ENCODE results near the gene TOMM70. TPM values are rescaled to one million over a fixed set of nuclear protein-coding genes. Genes with fewer than 3 reads are reported as not detected.

The TOMM70 gene
- total and polyA plus RNA-seq, 2 donors (not counting 3 experiments of a cell fraction or from before 2014, with no cell fraction given), result 7.6 to 32.3 TPM

DNA sequence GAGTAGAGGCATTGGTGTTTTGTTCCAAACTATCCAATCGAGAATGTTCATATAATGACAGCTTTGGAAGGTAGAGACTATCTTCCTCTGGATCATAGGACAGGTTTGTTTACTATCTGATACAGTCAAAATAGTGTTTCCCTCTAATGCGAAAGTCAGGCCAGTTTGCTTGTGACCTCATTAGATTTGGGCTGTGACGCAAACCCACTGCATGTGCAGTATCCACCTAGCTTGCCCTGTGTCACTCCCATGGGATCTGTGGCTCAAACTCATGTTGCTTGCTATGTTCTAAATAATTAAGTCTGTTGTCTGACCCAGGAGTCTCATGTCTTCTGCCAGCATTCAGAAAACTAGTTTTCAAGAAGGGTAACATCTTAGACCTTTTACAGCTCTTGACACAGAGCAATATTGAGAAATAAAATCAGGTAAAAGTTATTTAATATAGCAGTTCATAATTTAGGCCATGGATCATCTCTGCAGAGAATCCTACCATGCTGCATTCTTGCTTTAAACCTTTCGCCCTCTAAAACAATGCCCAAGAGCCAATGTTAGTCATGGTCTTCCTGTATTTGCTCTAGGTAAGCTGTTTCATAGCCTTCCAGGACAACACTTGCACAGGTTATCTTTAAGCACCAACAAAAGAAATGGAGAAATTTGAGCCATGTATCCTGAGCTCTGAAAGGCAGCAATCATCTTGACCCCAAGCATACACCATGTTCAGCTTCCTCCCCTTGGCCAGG is 40.0 kb downstream of the TOMM70 start:
- H2AFZ ChIP-seq (ENCODE audit: low read depth, low read length), result no peak overlapping the region
- H3K4me2 ChIP-seq (ENCODE audit: insufficient read depth, low read length), result no peak overlapping the region
- no peaks in the 10 kb centered on the region for H4K20me1 ChIP-seq (replicated peaks; ENCODE audit: control insufficient read depth, extremely low read depth, insufficient read depth, low read length)
- no peaks in the 10 kb centered on the region for H3K9me3 ChIP-seq (replicated peaks; ENCODE audit: control insufficient read depth, insufficient read depth, low read length)
- H3K9ac ChIP-seq (replicated peaks; ENCODE audit: extremely low read depth, insufficient read depth, low read length), result no peak overlapping the region
- no peak for FAIRE-seq
- intact Hi-C loops (cut with micrococcal nuclease) (no loop called here), dilution Hi-C loops (cut with MboI; ENCODE audit: extremely low pct_ligation_motif_present, low sequenced_read_pairs) (no loop called here)
- no peak overlapping the region for H3K4me3 ChIP-seq (replicated peaks in 1 of 3; ENCODE audit: insufficient read depth in 1 of 3, low read depth in 1 of 3, low read length in 3 of 3)
- H3K9me1 ChIP-seq (replicated peaks; ENCODE audit: control insufficient read depth, extremely low read depth, insufficient read depth, low read length), result no peaks in the 10 kb centered on the region
- no peak for DNase-seq (ENCODE audit: low read depth, low spot score)
- no peaks in the 10 kb centered on the region for H3K27me3 ChIP-seq (ENCODE audit: control insufficient read depth in 2 of 2, insufficient read depth in 2 of 2, low read length in 2 of 2)
- no peak for TF ChIP-seq FOS (IDR thresholded peaks at IDR 0.05; ENCODE audit: borderline replicate concordance, insufficient read depth, low read length)
- no peak for TF ChIP-seq POLR2A (IDR thresholded peaks at IDR 0.05; ENCODE audit: low read depth, low read length)
- no peak for TF ChIP-seq GATA2 (IDR thresholded peaks at IDR 0.05; ENCODE audit: insufficient read depth, insufficient read length, low read depth, low read length)
- TF ChIP-seq POLR2AphosphoS5 (IDR thresholded peaks at IDR 0.05; ENCODE audit: insufficient read depth, low read depth, low read length), result no peak
- no peak for TF ChIP-seq MYC (IDR thresholded peaks at IDR 0.05; ENCODE audit: low read depth, low read length)
- no peak for TF ChIP-seq JUN (IDR thresholded peaks at IDR 0.05; ENCODE audit: borderline replicate concordance, insufficient read depth, insufficient read length, low read depth)
- TF ChIP-seq EZH2 (IDR thresholded peaks at IDR 0.05; ENCODE audit: borderline replicate concordance, low read depth, low read length, severe bottlenecking), result no peak
- no peak for TF ChIP-seq CTCF (IDR thresholded peaks at IDR 0.05; ENCODE audit: extremely low read depth in 1 of 2, insufficient read depth in 1 of 2, low read depth in 1 of 2, low read length in 2 of 2)
- TF ChIP-seq MAX (IDR thresholded peaks at IDR 0.05; ENCODE audit: insufficient read depth, insufficient read length), result no peak
- H3K79me2 ChIP-seq (ENCODE audit: control insufficient read depth, insufficient read depth, low read length), result no peaks in the 10 kb centered on the region
- no TSS peak for BruUV-seq (replicated peaks)
- peaks cover 3 to 5% of the 10 kb centered on the region in 2 experiments for H3K36me3 ChIP-seq (ENCODE audit: control insufficient read depth in 2 of 2, extremely low read depth in 1 of 2, insufficient read depth in 2 of 2, low read length in 2 of 2)
- no peak overlapping the region for H3K27ac ChIP-seq (ENCODE audit: insufficient read depth, low read depth, low read length)
- no peaks in the 10 kb centered on the region for H3K4me1 ChIP-seq (ENCODE audit: control insufficient read depth, extremely low read depth, insufficient read depth, low read length)
- ChIA-PET CTCF (interaction anchor here (1.4 to 2.3 kb wide), 2 partner anchors 229 to 529 kb away, joined by 3 to 7 read pairs; no protein-coding TSS in a partner anchor), POLR2A (no interaction called here)

Measured in endothelial cell of umbilical vein (primary cell).